22Rv1 (cell line): Measurements from ENCODE around the gene HAT1.

ENCODE experiments used
- CTCF ChIP-seq: fragments of 450-650 bp; IDR thresholded peaks from 2 replicates; pipeline ENCODE4 v1.5.1; 2017; ENCODE audit warnings: mild to moderate bottlenecking
- ZFX ChIP-seq: fragments of 450-650 bp; IDR thresholded peaks from 2 replicates; pipeline ENCODE4 v1.6.1; 2017; ENCODE audit warnings: antibody characterized with exemption, borderline replicate concordance

GRCh38 chr2:172031536-172031935 lies 109.3 kb downstream of the HAT1 start:
- TF ChIP-seq CTCF (no peak), ZFX (no peak)
